Hepatocyte (in vitro differentiated cells): ENCODE measurements around the gene NTN4.

ENCODE experiments used
- CTCF ChIP-seq: fragments of 200-600 bp; sonication (generic); IDR thresholded peaks from 2 replicates; pipeline ENCODE4 v1.5.1; 2016; ENCODE audit warnings: antibody characterized with exemption, mild to moderate bottlenecking; ENCODE audit not compliant: poor library complexity
- EZH2 ChIP-seq: fragments of 200-600 bp; sonication (generic); IDR thresholded peaks from 2 replicates; pipeline ENCODE4 v1.6.1; 2016; ENCODE audit warnings: antibody characterized with exemption, mild to moderate bottlenecking, borderline replicate concordance

GRCh38 chr12:95796982-95797289 is 6.4 kb upstream of the NTN4 start:
- TF ChIP-seq CTCF (no peak), EZH2 (no peak)
